Measurements from ENCODE around the gene CCNY.

- TF ChIP-seq YY1 (IDR thresholded peaks at IDR 0.05; ENCODE audit: insufficient read depth, insufficient read length) (no peak), ZNF274 (IDR thresholded peaks at IDR 0.05; ENCODE audit: low read depth, low read length) (no peak), SUZ12 (IDR thresholded peaks at IDR 0.05; ENCODE audit: extremely low read depth, insufficient read depth, insufficient read length) (no peak)
Observed at GRCh38 chr10:35368485-35369048, 32.3 kb downstream of the CCNY start.
